EH (cell line): ENCODE results near the gene IQUB.
"Not testable (repeated sequence)": the region's sequence is repeated elsewhere in the genome, so short reads cannot be mapped to it uniquely, and the experiment has no call there.

Experiments
- DNase-seq: peaks from one replicate; pipeline ENCODE4 v3.0.0-alpha.2; 2015; ENCODE audit warnings: low read depth

Gene IQUB

DNA sequence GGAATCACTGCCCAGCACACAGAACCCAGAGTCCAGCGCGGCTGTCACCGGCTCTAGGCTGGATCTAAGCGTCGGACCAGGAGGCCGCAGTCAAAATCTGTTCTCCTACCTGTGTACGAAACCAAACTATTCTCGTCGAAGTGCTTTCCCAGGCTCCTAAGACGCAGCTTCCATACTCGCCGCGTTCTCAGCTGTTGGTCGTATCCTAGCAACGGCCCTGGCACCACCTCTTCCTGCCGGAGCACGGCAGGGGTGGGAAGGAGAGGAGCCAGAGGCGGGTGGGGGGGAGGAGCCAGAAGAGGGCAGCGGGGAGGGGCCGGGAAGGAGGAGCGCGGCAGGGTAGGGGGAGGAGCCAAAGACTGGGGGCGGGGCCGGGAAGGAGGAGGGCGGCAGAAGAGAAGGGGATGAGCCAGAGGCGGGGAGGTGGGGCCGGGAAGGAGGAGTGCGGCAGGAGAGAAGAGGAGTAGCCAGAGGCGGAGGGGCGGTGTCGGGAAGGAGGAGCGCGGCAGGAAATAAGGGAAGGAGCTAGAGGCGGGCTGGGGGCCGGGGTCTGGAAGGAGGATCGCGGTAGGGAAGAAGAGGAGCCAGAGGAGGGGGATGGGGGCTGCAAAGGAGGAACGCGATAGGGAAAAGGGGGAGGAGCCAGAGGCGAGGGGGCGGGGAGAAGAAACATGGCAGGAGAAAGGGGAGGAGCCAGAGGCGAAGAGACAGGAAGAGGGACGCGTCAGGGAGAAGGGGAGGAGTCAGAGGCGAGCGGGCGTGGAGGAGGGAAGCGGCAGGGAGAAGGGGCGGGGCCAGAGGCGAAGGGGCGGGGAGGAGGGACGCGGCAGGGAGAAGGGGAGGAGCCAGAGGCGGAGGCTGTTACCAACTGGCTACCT is at the start of gene IQUB:
Gene IQUB (minus strand): TSS at position 213 of the 878 bp plus-strand sequence. CDS start 22,255 bp downstream, outside the sequence.
- DNase-seq: peak; percentile 98

GRCh38 chr7:123583821-123584220 is 49.4 kb upstream of the IQUB start:
- DNase-seq: no peak

DNA sequence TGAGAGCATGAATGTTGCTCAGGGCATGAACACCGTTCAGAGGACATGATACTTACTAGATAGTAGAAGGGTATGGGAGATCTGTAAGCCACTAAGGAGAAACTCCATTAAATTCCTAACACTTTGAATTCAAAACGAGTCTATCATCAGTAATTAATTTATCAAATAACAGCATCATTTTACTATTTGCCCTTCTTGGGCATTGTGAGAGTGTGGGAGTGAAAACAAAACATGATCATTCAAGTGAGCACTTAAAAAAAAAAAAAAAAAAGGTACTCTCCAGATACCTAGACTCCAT is 46.7 kb upstream of the IQUB start:
- DNase-seq: no peak

GRCh38 chr7:123580406-123581161 is 46.2 kb upstream of the IQUB start:
- peak; percentile 44 for DNase-seq

GRCh38 chr7:123579416-123579815 is 45.0 kb upstream of the IQUB start:
- DNase-seq: no peak

GRCh38 chr7:123573896-123574467 is 39.6 kb upstream of the IQUB start:
- no peak for DNase-seq

GRCh38 chr7:123573341-123573740 is 38.9 kb upstream of the IQUB start:
- no peak for DNase-seq

GRCh38 chr7:123571684-123572083 is 37.3 kb upstream of the IQUB start:
- peak; percentile 27 for DNase-seq

DNA sequence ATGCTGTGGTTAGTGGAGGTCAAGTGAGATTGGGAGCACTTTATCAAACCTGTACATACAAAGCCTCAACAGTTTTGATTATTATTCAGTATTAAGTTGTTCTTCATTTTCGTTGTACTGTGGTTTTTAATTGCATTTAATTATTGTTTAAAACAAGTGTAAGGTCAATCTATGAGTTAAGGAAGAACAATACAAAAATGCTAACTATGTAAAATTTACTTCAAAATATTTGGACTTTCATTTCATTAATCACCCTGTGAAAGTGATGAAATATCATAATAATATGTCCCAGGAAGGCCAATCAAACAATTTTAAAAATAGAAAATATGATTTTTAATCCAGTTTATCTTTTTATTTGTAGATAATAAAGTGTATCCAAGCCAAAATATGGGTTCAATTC is 36.8 kb upstream of the IQUB start:
- DNase-seq: no peak

DNA sequence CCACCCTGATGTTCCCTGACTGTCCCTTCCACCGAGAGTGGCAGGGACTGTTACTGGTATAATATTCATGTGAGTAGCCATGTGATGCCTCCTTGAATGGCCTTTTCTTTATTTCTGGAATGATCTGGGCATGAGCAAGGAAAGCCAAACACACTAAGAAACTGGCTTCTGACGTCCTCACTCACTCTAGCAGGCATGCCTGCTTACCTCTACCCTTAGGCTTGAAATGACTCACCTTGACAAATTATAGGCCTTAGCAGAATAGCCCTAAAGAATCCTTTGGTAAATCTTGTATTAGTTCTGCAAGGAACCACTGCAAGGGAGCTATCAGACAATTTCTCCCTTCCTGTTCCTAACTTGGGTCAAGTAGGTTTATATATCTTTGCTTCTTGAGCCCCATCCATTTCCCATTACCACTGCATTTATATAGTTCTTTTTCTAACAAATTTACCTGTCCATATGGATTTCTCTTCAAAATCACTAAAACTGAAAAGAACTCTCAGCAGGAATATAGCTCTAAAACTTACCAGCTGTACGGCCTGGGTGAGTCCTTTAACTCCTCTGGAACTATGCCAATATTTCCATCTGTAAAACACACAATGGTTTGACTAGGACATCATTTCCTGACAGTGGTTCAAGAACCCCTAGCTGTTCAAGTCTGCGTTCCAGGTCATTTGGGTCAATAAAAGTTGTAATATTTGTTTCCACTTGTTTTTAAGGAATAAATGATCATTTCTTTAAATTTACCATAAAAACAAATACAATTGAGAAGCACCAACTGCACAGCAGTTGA is 36.2 kb upstream of the IQUB start:
- DNase-seq: no peak

GRCh38 chr7:123569352-123570010 is 35.1 kb upstream of the IQUB start:
- no peak for DNase-seq

- no peak for DNase-seq
Observed at GRCh38 chr7:123562121-123562520, 27.7 kb upstream of the IQUB start.

GRCh38 chr7:123558289-123558874 is 24.0 kb upstream of the IQUB start:
- no peak for DNase-seq

DNA sequence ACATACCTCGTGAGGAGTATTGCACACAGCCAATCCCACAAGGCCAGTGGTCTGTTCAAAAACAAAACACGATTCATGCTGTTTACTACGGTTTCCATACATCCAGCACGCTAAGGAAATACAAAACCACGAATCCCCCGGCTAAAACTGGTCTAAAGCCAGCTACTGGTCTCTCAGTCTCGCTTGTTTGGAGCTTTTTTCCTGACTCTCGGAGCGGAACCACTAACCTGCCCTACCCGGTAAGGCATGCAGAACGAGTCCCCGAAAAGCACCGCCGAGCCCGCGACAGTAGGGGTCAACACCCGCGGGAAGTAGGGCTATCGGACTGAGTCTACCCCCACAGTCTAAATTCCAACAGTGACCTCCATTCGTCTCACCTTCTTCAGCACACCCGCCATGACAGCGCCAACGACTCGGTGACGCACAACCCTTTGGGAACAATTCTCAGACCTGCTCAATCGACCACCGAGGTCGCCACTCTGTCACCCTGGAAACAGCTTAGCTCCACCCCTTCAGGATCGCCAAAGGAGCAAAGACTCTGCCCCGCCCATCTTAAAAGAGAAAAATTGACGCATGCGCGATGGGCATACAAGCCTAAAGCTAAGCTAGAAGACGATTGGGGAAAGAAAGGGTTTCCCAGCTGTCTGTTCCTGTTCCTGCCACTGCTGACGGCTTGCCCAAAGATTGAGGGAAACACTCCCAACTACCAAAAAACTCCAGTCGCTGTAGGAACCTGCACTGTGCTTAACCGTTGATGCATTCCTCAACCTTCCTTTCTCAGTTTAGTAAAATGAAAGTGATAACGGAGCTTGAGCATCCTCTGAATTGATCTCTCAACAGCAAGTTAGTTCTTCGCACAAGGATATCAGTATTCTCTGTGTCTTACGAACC is 23.2 kb upstream of the IQUB start, which contains the start of gene NDUFA5:
Gene NDUFA5 (minus strand): TSS at position 421 of the 891 bp plus-strand sequence. CDS start 23 bp downstream, at position 398.
- DNase-seq: peak; percentile 99

DNA sequence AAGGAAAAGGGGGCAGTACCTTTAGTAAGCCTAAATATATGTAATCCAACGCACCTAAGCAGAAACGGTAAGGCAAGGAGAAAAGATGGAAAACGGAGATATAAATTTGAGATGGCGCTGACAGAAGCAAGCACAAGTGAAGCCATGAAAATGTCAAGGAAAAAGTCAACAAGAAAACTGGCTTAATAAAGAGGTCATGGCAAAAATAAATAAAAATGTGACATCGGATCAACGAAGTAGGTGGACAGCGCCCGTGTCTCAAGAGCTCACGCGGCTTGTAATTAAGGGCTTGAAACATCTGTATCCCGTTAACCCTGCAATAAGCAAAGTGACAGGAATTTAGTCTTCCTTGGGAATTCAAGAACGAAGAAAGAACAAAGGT is 22.6 kb upstream of the IQUB start:
- DNase-seq: no peak

- DNase-seq: no peak
Observed at GRCh38 chr7:123555484-123555883, 21.1 kb upstream of the IQUB start.

DNA sequence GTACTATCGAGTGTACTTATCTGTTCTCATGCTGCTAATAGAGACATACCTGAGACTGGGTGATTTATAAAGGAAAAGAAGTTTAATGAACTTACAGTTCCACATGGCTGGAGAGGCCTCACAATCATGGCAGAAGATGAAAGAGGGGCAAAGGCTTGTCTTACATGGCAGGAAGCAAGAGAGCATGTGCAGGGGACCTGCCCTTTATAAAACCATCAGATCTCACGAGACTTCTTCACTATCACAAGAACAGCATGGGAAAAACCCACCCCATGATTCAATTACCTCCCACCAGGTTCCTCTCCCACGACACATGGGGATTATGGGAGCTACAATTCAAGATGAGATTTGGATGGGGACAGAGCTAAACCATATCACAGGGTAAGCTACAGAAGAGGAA is 18.8 kb upstream of the IQUB start:
- DNase-seq: no peak

GRCh38 chr7:123552641-123553040 is 18.2 kb upstream of the IQUB start:
- no peak for DNase-seq

- not testable (repeated sequence) for DNase-seq
Observed at GRCh38 chr7:123552134-123552533, 17.7 kb upstream of the IQUB start.

GRCh38 chr7:123548406-123548805 is 14.0 kb upstream of the IQUB start:
- peak; percentile 50 for DNase-seq
